ENCODE data around the gene DMRT3.

DNA sequence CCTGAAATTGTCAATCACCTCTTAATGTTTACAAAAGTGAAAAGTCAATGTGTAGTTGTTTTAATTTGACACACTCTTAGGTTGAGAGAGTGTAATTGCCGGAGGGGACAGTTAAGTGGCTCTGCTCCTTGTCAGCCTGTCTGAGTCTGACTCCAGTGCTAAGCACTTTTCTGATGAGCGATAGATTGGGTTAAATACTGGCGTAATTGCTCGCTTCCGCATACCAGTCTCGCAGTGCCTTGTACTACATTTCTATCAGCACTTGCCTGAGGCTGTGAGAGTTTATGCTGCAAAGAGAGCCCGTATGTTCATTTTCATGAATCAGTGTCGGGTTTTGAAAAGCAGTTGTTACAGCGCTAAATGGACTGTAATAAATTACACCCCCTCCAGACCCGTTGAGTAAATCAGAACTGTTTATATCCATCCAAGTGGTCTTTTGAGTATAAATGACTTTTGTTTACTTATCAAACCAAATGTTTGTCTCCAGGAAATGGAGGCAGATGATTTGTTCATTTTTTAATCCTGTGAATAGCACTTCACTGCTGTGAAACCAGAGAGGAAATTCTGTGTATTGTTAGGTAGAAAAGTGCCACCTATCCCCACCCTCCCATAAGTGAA is 41.0 kb upstream of the DMRT3 start:
- TF ChIP-seq SP4 (IDR thresholded peaks at IDR 0.05; ENCODE audit: low read length) (no peak), RFX5 (IDR thresholded peaks at IDR 0.05; ENCODE audit: borderline replicate concordance, low read depth, low read length) (no peak), POLR2A (IDR thresholded peaks at IDR 0.05; ENCODE audit: control extremely low read depth in 1 of 2, low read depth in 2 of 2, low read length in 2 of 2) (no peak), TCF12 (IDR thresholded peaks at IDR 0.05; ENCODE audit: low read depth, low read length) (no peak), RBBP5 (IDR thresholded peaks at IDR 0.05; ENCODE audit: borderline replicate concordance, low read depth, low read length) (no peak)
- TF ChIP-seq, protein P1, sequence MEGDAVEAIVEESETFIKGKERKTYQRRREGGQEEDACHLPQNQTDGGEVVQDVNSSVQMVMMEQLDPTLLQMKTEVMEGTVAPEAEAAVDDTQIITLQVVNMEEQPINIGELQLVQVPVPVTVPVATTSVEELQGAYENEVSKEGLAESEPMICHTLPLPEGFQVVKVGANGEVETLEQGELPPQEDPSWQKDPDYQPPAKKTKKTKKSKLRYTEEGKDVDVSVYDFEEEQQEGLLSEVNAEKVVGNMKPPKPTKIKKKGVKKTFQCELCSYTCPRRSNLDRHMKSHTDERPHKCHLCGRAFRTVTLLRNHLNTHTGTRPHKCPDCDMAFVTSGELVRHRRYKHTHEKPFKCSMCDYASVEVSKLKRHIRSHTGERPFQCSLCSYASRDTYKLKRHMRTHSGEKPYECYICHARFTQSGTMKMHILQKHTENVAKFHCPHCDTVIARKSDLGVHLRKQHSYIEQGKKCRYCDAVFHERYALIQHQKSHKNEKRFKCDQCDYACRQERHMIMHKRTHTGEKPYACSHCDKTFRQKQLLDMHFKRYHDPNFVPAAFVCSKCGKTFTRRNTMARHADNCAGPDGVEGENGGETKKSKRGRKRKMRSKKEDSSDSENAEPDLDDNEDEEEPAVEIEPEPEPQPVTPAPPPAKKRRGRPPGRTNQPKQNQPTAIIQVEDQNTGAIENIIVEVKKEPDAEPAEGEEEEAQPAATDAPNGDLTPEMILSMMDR (IDR thresholded peaks at IDR 0.05; ENCODE audit: control extremely low read depth in 1 of 3, insufficient read depth in 1 of 3, low read depth in 1 of 3, low read length in 3 of 3) = no peak
- TF ChIP-seq, protein P2, sequence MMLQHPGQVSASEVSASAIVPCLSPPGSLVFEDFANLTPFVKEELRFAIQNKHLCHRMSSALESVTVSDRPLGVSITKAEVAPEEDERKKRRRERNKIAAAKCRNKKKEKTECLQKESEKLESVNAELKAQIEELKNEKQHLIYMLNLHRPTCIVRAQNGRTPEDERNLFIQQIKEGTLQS (IDR thresholded peaks at IDR 0.05; ENCODE audit: insufficient read depth, low read depth, low read length) = no peak
